Lower leg skin (tissue), 4 donors: Measurements from ENCODE around the gene ATP2B2. TPM values are rescaled to one million over a fixed set of nuclear protein-coding genes. Genes with fewer than 3 reads are reported as not detected.

ENCODE experiments used
- DNase-seq, 2 donors: peaks; one replicate each; pipeline ENCODE4 v3.0.0-alpha.2; 2019; ENCODE audit warnings: low spot score in 2 of 2
- H3K4me3 ChIP-seq: fragments of 200-600 bp; sonication (generic); 2 replicates; pipeline ENCODE4 v1.5.1; 2017; ENCODE audit warnings: mild to moderate bottlenecking, low read depth; ENCODE audit not compliant: poor library complexity, severe bottlenecking
- CTCF ChIP-seq, 3 donors: fragments of 450-650 bp; IDR thresholded peaks; one replicate each; pipeline ENCODE4 v1.5.1; 2016; ENCODE audit warnings: antibody characterized with exemption in 3 of 3, mild to moderate bottlenecking in 3 of 3, moderate library complexity in 2 of 3
- POLR2A ChIP-seq, 2 donors: fragments of 450-650 bp; IDR thresholded peaks; one replicate each; pipeline ENCODE4 v1.6.1; 2016 to 2017; ENCODE audit warnings: antibody characterized with exemption in 2 of 2, mild to moderate bottlenecking in 1 of 2, moderate library complexity in 1 of 2
- WGBS, 2 donors: methylation state at CpG; one replicate each; pipeline ENCODE4 v1.1.5; 2018; 5-methylcytosine and 5-hydroxymethylcytosine counted together
- intact Hi-C: fragments of 100-400 bp; cut with DNase I; formaldehyde crosslinking; loops from one replicate; pipeline ENCODE4 v1.15.0; 2023; ENCODE audit warnings: low total_unique reads
- total RNA-seq, 4 donors: library from RNA; depleted of rRNA; stranded (reverse); fragments of >200 nt; gene quantifications; one replicate each; pipeline ENCODE4 v1.1.0, GENCODE V29; 2016

Gene ATP2B2
- total RNA-seq, 4 donors from 2014 or later: 0.12 to 0.45 (median 0.19) TPM; not detected in 1

DNA sequence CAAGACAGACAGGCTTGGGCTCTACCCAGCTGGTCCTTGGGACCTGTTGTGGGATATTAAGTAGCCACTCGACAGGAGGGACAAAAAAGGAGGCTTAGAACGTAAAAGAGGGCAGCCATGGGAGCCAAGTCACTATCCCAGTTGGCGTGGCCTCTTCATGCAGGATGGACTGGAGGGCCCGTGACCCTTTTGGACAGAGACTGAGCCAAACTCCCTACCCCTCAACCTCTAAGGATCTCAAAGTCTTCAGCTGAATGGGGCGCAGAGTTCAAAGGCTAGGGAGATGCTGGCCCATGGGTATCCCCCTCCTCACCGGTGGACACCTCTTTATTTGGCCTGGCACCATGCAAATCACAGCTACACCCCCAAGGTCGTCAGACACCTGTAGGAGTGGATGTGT is 126.6 kb downstream of the ATP2B2 start:
- TF ChIP-seq POLR2A (IDR thresholded peaks at IDR 0.05) (no peak), CTCF (IDR thresholded peaks at IDR 0.05) (no peak)
- no peak overlapping the region for H3K4me3 ChIP-seq
- WGBS, 2 donors: 90 to 94% methylated on average over 7 of the region's 7 CpGs
- no peak for DNase-seq
- intact Hi-C loops: no loop called here

DNA sequence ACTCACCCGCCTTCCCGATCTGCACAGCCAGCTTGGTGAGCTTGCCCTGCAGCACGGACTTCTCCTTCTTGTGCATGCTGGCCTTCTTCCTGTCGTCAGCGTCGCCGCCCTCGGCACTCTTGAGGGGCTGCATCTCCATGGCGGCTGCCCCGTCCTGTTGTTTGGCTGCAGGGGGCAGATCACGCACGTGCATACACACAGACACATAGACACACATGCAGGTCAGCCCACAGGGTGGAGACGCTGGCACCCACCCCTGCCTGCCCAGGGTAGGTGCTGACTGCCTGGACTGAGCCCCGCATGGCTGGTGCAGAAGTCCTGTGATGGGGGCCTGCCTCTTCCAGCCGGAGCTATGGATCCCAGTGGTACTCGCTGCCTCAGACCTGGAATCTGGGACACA is 127.1 kb downstream of the ATP2B2 start:
- TF ChIP-seq CTCF (IDR thresholded peaks at IDR 0.05) (no peak), POLR2A (IDR thresholded peaks at IDR 0.05) (no peak)
- intact Hi-C loops: no loop called here
- 73 to 77% methylated on average over 14 to 15 of the region's 16 CpGs for WGBS, 2 donors

GRCh38 chr3:10377148-10377725 is 128.1 kb downstream of the ATP2B2 start:
- no peak for DNase-seq
- intact Hi-C loops: no loop called here
- 72 to 78% methylated on average over 13 to 16 of the region's 16 CpGs for WGBS, 2 donors
- TF ChIP-seq CTCF (IDR thresholded peaks at IDR 0.05) (no peak), POLR2A (IDR thresholded peaks at IDR 0.05) (no peak)
- H3K4me3 ChIP-seq: no peak overlapping the region

More for the DNA sequence above, 127.1 kb downstream of the ATP2B2 start:
- no peak overlapping the region for H3K4me3 ChIP-seq
- no peak for DNase-seq

DNA sequence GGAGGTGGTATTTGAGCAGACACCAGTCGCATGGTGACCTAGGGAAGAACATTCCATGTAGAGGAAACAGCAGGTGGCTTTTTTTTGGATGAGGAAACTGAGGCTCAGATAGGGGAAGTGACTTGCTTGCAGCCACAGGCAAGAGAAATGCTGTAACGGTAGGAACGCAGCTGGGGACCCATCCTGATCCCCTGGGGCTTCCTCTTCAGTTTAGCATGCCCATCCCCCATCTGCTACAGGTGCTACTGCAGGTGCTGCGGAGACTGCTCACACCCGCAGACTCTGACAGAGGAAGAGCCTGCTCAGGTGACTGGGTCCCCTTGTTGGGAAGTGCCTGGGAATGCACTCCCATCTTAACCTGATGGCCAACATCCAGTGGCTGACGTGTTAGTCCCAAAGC is 129.0 kb downstream of the ATP2B2 start:
- H3K4me3 ChIP-seq: no peak overlapping the region
- intact Hi-C loops: no loop called here
- 66 to 69% methylated on average over 4 to 5 of the region's 6 CpGs for WGBS, 2 donors
- TF ChIP-seq CTCF (IDR thresholded peaks at IDR 0.05) (no peak), POLR2A (IDR thresholded peaks at IDR 0.05) (no peak)
- no peak for DNase-seq

GRCh38 chr3:10375296-10376053 is 129.9 kb downstream of the ATP2B2 start:
- DNase-seq: no peak
- intact Hi-C loops: no loop called here
- TF ChIP-seq CTCF (IDR thresholded peaks at IDR 0.05) (no peak), POLR2A (IDR thresholded peaks at IDR 0.05) (no peak)
- 90 to 92% methylated on average over 23 of the region's 23 CpGs for WGBS, 2 donors
- H3K4me3 ChIP-seq: no peak overlapping the region
